ENCODE results near the gene TFCP2.

The TFCP2 gene

GRCh38 chr12:51131745-51132521, 41.0 kb downstream of the TFCP2 start:
- no peak for TF ChIP-seq CTCF (IDR thresholded peaks at IDR 0.05)
- Histone ChIP-seq H3K4me1 (peaks cover 1% of the 10 kb centered on the region), H3K27ac (no peak overlapping the region), H3K9ac (no peak overlapping the region), H3K4me2 (ENCODE audit: low read length) (no peak overlapping the region), H2AFZ (no peak overlapping the region), H3K4me3 (ENCODE audit: low read depth, low read length) (no peak overlapping the region), H3K27me3 (ENCODE audit: control insufficient read depth, insufficient read depth, low read length) (no peaks in the 10 kb centered on the region), H3K36me3 (ENCODE audit: control insufficient read depth, insufficient read depth, low read length) (no peaks in the 10 kb centered on the region), H3K79me2 (peaks cover 2% of the 10 kb centered on the region), H3K9me3 (ENCODE audit: control insufficient read depth, low read length) (no peaks in the 10 kb centered on the region)

- no peak for TF ChIP-seq CTCF (IDR thresholded peaks at IDR 0.05)
- Histone ChIP-seq H3K79me2 (no peaks in the 10 kb centered on the region), H3K4me2 (ENCODE audit: low read length) (no peak overlapping the region), H3K27ac (no peak overlapping the region), H3K36me3 (ENCODE audit: control insufficient read depth, insufficient read depth, low read length) (no peaks in the 10 kb centered on the region), H2AFZ (no peak overlapping the region), H3K4me3 (ENCODE audit: low read depth, low read length) (no peak overlapping the region), H3K4me1 (no peaks in the 10 kb centered on the region), H3K9ac (no peak overlapping the region), H3K9me3 (ENCODE audit: control insufficient read depth, low read length) (no peaks in the 10 kb centered on the region), H3K27me3 (ENCODE audit: control insufficient read depth, insufficient read depth, low read length) (no peaks in the 10 kb centered on the region)
Measured at GRCh38 chr12:51128919-51129318, 44.0 kb downstream of the TFCP2 start.

GRCh38 chr12:51127050-51127729, 45.7 kb downstream of the TFCP2 start:
- Histone ChIP-seq H2AFZ (no peak overlapping the region), H3K9ac (no peak overlapping the region), H3K4me1 (no peaks in the 10 kb centered on the region), H3K36me3 (ENCODE audit: control insufficient read depth, insufficient read depth, low read length) (no peaks in the 10 kb centered on the region), H3K79me2 (no peaks in the 10 kb centered on the region), H3K27ac (no peak overlapping the region), H3K4me2 (ENCODE audit: low read length) (no peak overlapping the region), H3K27me3 (ENCODE audit: control insufficient read depth, insufficient read depth, low read length) (no peaks in the 10 kb centered on the region), H3K4me3 (ENCODE audit: low read depth, low read length) (no peak overlapping the region), H3K9me3 (ENCODE audit: control insufficient read depth, low read length) (no peaks in the 10 kb centered on the region)
- no peak for TF ChIP-seq CTCF (IDR thresholded peaks at IDR 0.05)

GRCh38 chr12:51126297-51126696, 46.6 kb downstream of the TFCP2 start:
- H3K27me3 ChIP-seq (ENCODE audit: control insufficient read depth, insufficient read depth, low read length): no peaks in the 10 kb centered on the region
- no peak overlapping the region for H3K27ac ChIP-seq
- H3K4me3 ChIP-seq (ENCODE audit: low read depth, low read length): no peak overlapping the region
- H3K9ac ChIP-seq: no peak overlapping the region
- no peak overlapping the region for H2AFZ ChIP-seq
- no peaks in the 10 kb centered on the region for H3K79me2 ChIP-seq
- no peak for TF ChIP-seq CTCF (IDR thresholded peaks at IDR 0.05)
- H3K9me3 ChIP-seq (ENCODE audit: control insufficient read depth, low read length): no peaks in the 10 kb centered on the region
- H3K4me1 ChIP-seq: no peaks in the 10 kb centered on the region
- H3K36me3 ChIP-seq (ENCODE audit: control insufficient read depth, insufficient read depth, low read length): no peaks in the 10 kb centered on the region
- no peak overlapping the region for H3K4me2 ChIP-seq (ENCODE audit: low read length)
